Measurements from ENCODE around the gene ATPAF1.
A peak's percentile ranks its signal among the peaks of the same experiment; 100 is the strongest.
"Not testable (repeated sequence)": the region's sequence is repeated elsewhere in the genome, so short reads cannot be mapped to it uniquely, and the experiment has no call there.

ATPAF1 gene

GRCh38 chr1:46667782-46668760 lies at the start of gene ATPAF1:
TSS of gene ATPAF1 (minus strand) at chr1:46668364. CDS start at chr1:46668322, 42 bp downstream.
- peak; percentile 67 for DNase-seq

GRCh38 chr1:46717654-46718053 lies 49.5 kb upstream of the ATPAF1 start:
- no peak for DNase-seq

- DNase-seq: no peak
Measured at GRCh38 chr1:46714976-46715375, 46.8 kb upstream of the ATPAF1 start.

- DNase-seq: no peak
Measured at GRCh38 chr1:46708121-46708520, 40.0 kb upstream of the ATPAF1 start.

GRCh38 chr1:46705408-46705807 lies 37.2 kb upstream of the ATPAF1 start:
- no peak for DNase-seq

- no peak for DNase-seq
Measured at GRCh38 chr1:46703927-46704641, 35.9 kb upstream of the ATPAF1 start.

GRCh38 chr1:46699666-46700065 lies 31.5 kb upstream of the ATPAF1 start:
- no peak for DNase-seq

- DNase-seq: no peak
Measured at GRCh38 chr1:46697053-46697452, 28.9 kb upstream of the ATPAF1 start.

GRCh38 chr1:46694676-46695075 lies 26.5 kb upstream of the ATPAF1 start:
- not testable (repeated sequence) for DNase-seq

- no peak for DNase-seq
Measured at GRCh38 chr1:46692811-46693770, 24.9 kb upstream of the ATPAF1 start.

- no peak for DNase-seq
Measured at GRCh38 chr1:46691997-46692790, 24.0 kb upstream of the ATPAF1 start.

- no peak for DNase-seq
Measured at GRCh38 chr1:46690931-46691421, 22.8 kb upstream of the ATPAF1 start.

- no peak for DNase-seq
Measured at GRCh38 chr1:46689897-46690296, 21.7 kb upstream of the ATPAF1 start.

- DNase-seq: no peak
Measured at GRCh38 chr1:46689356-46689755, 21.2 kb upstream of the ATPAF1 start.

GRCh38 chr1:46687921-46688509 lies 19.9 kb upstream of the ATPAF1 start:
- DNase-seq: no peak

GRCh38 chr1:46687093-46687659 lies 19.0 kb upstream of the ATPAF1 start:
- DNase-seq: no peak

- DNase-seq: no peak
Measured at GRCh38 chr1:46686255-46686654, 18.1 kb upstream of the ATPAF1 start.

GRCh38 chr1:46684670-46685069 lies 16.5 kb upstream of the ATPAF1 start:
- no peak for DNase-seq

- DNase-seq: no peak
Measured at GRCh38 chr1:46682064-46682463, 13.9 kb upstream of the ATPAF1 start.

- no peak for DNase-seq
Measured at GRCh38 chr1:46681333-46682034, 13.3 kb upstream of the ATPAF1 start.
